Measurements from ENCODE around the gene DOLPP1.

The DOLPP1 gene

GRCh38 chr9:129139233-129139992, 58.5 kb downstream of the DOLPP1 start:
- peak; percentile 66 for DNase-seq (ENCODE audit: low read depth)

- DNase-seq (ENCODE audit: low read depth) = peak; percentile 78
Observed at GRCh38 chr9:129139993-129140396, 59.1 kb downstream of the DOLPP1 start.
